ENCODE measurements around the gene IMMP2L.

The IMMP2L gene

DNA sequence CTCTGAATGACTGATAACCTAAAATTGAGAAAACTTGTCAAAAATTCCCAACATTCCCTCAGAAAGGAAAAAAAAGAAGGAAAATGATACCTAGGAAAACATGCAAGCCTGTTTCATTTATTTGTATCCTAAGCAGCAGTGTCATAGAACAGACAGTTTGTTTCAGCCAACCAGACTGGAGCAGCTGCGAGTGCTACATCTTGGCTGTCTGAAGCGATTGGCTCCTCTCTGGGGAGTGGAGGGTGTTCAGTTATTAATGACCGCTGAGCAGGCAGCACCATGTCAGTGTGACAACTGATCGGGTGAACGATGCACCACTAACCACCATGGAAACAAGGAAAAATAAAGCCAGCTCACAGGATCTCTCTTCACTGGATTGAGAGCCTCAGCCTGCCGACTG lies 471.4 kb downstream of the IMMP2L start, which contains the start of gene LRRN3:
LRRN3 (plus strand) TSS at position 282 of the 400 bp plus-strand sequence. CDS start 31,646 bp downstream, outside the sequence.
- no peak within 1 kb of the TSS for H3K4me3 ChIP-seq (ENCODE audit: low read depth, low read length)
- TF ChIP-seq, protein P1, sequence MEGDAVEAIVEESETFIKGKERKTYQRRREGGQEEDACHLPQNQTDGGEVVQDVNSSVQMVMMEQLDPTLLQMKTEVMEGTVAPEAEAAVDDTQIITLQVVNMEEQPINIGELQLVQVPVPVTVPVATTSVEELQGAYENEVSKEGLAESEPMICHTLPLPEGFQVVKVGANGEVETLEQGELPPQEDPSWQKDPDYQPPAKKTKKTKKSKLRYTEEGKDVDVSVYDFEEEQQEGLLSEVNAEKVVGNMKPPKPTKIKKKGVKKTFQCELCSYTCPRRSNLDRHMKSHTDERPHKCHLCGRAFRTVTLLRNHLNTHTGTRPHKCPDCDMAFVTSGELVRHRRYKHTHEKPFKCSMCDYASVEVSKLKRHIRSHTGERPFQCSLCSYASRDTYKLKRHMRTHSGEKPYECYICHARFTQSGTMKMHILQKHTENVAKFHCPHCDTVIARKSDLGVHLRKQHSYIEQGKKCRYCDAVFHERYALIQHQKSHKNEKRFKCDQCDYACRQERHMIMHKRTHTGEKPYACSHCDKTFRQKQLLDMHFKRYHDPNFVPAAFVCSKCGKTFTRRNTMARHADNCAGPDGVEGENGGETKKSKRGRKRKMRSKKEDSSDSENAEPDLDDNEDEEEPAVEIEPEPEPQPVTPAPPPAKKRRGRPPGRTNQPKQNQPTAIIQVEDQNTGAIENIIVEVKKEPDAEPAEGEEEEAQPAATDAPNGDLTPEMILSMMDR (IDR thresholded peaks at IDR 0.05; ENCODE audit: insufficient read depth, low read depth, low read length, missing control alignments): no peak
- DNase-seq (ENCODE audit: low read depth): no peak

DNA sequence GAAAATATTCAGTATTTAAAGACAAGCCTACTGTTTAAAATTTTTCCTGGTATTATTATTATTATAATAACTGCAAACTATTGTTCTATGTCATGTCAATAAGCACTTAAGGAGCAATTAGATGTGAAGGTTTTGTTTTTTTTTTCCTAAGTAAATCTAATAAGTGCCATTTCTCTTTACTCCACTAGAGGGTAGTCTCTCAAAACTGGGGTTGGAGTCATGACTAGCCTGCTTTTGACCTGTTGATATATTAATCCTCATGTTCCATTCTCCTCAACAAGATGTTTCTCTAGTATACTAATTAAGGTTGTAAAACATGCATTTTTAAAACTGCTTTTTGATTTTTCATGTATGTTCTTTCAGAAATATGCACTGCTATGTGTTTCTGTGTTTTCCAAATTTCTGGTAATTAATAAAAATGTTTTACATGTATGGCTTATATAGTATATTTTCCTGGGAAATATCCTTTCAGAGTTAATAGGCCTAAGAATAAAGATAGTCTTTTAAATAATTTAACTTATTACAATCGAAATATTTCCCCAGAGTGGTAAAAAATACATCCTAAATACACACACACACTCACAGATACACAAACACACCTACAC lies 472.4 kb downstream of the IMMP2L start:
- peak; percentile 61 for DNase-seq (ENCODE audit: low read depth)
- TF ChIP-seq, protein P1 (IDR thresholded peaks at IDR 0.05; ENCODE audit: insufficient read depth, low read depth, low read length, missing control alignments): peak; percentile 60
- H3K4me3 ChIP-seq (ENCODE audit: low read depth, low read length): no peak overlapping the region

DNA sequence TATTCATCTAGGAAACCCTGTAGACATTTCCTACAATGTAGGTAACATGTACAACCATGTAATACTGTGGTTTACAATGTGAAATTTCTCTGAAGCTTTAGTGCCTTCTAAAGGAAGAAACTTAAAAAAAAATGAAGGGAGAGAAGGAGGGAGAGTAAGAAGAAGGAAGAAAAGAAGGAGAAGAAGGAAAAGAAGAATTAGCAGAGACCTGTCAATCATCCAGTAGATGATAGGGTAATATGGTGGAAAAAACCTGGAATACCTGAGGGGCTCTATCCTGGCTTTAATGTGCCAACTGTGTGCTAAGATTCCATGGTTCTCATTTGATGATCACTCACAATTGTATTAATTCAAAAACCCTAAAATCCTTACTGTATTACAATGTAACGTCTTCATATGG lies 474.0 kb downstream of the IMMP2L start:
- TF ChIP-seq, protein P1 (IDR thresholded peaks at IDR 0.05; ENCODE audit: insufficient read depth, low read depth, low read length, missing control alignments): no peak
- no peak for DNase-seq (ENCODE audit: low read depth)
- H3K4me3 ChIP-seq (ENCODE audit: low read depth, low read length): no peak overlapping the region

DNA sequence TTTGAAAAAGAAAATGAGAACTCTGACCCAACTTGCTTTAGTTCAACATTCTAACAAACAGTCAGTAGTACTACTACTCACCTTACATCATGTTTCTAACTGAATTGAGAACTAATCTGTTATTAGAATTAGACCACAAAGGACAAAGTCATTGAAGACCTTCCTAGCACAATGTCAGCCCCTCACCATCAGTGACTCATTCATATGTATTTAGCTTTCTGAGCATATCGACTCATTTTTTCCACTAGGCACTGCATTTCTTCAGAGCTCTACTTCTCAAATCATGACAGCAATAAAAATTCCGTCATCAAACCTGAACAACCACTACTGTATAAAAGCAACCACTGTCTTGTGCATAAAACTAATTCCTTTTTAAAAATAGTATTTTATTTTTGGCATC lies 475.8 kb downstream of the IMMP2L start:
- TF ChIP-seq, protein P1 (IDR thresholded peaks at IDR 0.05; ENCODE audit: insufficient read depth, low read depth, low read length, missing control alignments): no peak
- no peak for DNase-seq (ENCODE audit: low read depth)
- H3K4me3 ChIP-seq (ENCODE audit: low read depth, low read length): no peak overlapping the region

DNA sequence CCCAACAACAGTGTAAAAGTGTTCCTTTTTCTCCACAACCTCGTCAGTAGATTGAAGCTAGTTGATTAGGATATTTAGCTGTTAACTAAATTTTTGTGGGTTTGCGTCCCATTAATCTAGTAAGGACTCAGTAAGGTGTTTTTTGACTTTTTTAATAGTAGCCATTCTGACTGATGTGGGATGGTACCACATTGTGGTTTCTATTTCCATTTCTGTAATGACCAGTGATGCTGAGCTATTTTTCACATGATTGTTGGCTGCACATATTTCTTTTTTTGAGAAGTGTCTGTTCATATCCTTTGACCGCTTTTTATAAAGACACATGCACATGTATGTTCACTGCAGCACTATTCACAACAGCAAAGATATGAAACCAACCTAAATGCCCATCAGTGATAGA lies 476.9 kb downstream of the IMMP2L start:
- DNase-seq (ENCODE audit: low read depth): no peak
- TF ChIP-seq, protein P1 (IDR thresholded peaks at IDR 0.05; ENCODE audit: insufficient read depth, low read depth, low read length, missing control alignments): no peak
- no peak overlapping the region for H3K4me3 ChIP-seq (ENCODE audit: low read depth, low read length)

DNA sequence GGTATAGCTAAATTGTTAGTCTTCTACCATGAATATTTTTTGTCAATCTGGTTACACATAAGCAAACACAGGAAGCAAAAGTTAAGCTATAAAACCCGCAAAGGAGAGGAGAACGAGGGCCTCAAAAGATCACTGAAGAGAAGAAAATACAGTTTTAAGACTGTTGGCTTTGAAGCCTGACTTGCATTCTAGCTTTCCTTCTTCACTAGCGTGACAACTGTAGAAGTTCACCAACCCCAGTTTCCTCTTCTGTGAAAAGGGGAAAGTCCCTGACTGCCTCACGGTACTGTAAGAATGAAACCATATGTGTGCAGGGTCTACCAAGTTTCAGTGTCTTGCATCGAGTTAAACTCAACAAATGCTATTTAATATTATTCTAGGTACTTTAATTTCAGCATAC lies 478.9 kb downstream of the IMMP2L start:
- TF ChIP-seq, protein P1 (IDR thresholded peaks at IDR 0.05; ENCODE audit: insufficient read depth, low read depth, low read length, missing control alignments): no peak
- no peak overlapping the region for H3K4me3 ChIP-seq (ENCODE audit: low read depth, low read length)
- DNase-seq (ENCODE audit: low read depth): peak; percentile 92

DNA sequence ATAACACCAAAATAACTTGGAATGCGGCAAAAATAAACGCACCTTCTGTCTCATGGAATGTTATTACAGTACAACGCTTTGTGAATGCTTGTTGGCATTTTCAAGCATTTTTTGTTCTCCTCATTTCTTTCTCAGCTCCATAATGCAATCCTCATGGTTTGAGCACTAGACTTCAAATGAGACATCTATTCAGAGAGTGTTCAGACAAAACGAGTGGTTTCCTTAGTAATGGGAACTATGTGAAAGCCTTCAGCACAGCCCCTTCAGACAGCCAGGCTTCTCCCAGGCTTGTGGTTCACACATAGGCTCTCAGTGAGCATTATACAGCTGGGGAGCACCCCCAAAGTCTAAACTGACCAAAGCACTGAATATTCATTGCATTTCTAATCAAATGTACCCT lies 479.9 kb downstream of the IMMP2L start:
- TF ChIP-seq, protein P1 (IDR thresholded peaks at IDR 0.05; ENCODE audit: insufficient read depth, low read depth, low read length, missing control alignments): no peak
- DNase-seq (ENCODE audit: low read depth): no peak
- no peak overlapping the region for H3K4me3 ChIP-seq (ENCODE audit: low read depth, low read length)
